Measurements from ENCODE around the gene SLC2A2. TPM values are rescaled to one million over a fixed set of nuclear protein-coding genes. Genes with fewer than 3 reads are reported as not detected.

SLC2A2 gene
- total RNA-seq, result not detected
- long read RNA-seq, result 0 reads

- TF ChIP-seq CTCF (IDR thresholded peaks at IDR 0.05), result no peak
- intact Hi-C loops (cut with DNase I), result no loop called here
- H3K4me3 ChIP-seq, result no peak within 1 kb of the TSS
- no peak within 1 kb of the TSS for H3K27ac ChIP-seq
- peaks cover 13% of the 10 kb centered on the region for H3K27me3 ChIP-seq (ENCODE audit: low read depth)
- H3K36me3 ChIP-seq, result no peaks in the 10 kb centered on the region
- no peak for DNase-seq
- no peak for ATAC-seq
- H3K9me3 ChIP-seq, result no peaks in the 10 kb centered on the region
- peaks cover 7% of the 10 kb centered on the region for H3K4me1 ChIP-seq
Observed at GRCh38 chr3:171026597-171027293, at the start of gene SLC2A2. Gene SLC2A2 (minus strand): TSS chr3:171026720. CDS start chr3:171026670, 50 bp downstream.

- no peak for DNase-seq
- no peak overlapping the region for H3K4me3 ChIP-seq
- H3K36me3 ChIP-seq, result peaks cover 4% of the 10 kb centered on the region
- no peaks in the 10 kb centered on the region for H3K4me1 ChIP-seq
- ATAC-seq, result no peak
- no peak overlapping the region for H3K27ac ChIP-seq
- intact Hi-C loops (cut with DNase I), result no loop called here
- H3K27me3 ChIP-seq (ENCODE audit: low read depth), result no peaks in the 10 kb centered on the region
- H3K9me3 ChIP-seq, result no peaks in the 10 kb centered on the region
- no peak for TF ChIP-seq CTCF (IDR thresholded peaks at IDR 0.05)
Observed at GRCh38 chr3:171072432-171072831, 45.9 kb upstream of the SLC2A2 start.

- TF ChIP-seq CTCF (IDR thresholded peaks at IDR 0.05), result no peak
- ATAC-seq (peak; percentile 87 to 98), DNase-seq (no peak)
- intact Hi-C loops (cut with DNase I), result no loop called here
- no peak overlapping the region for H3K4me3 ChIP-seq
- H3K9me3 ChIP-seq, result no peaks in the 10 kb centered on the region
- H3K4me1 ChIP-seq, result no peaks in the 10 kb centered on the region
- H3K36me3 ChIP-seq, result peaks cover 13% of the 10 kb centered on the region
- no peaks in the 10 kb centered on the region for H3K27me3 ChIP-seq (ENCODE audit: low read depth)
- H3K27ac ChIP-seq, result no peak overlapping the region
Observed at GRCh38 chr3:171068658-171069057, 42.1 kb upstream of the SLC2A2 start.

- no peak overlapping the region for H3K27ac ChIP-seq
- DNase-seq (no peak), ATAC-seq (no peak)
- no peak overlapping the region for H3K4me3 ChIP-seq
- H3K36me3 ChIP-seq, result peaks cover 13% of the 10 kb centered on the region
- H3K27me3 ChIP-seq (ENCODE audit: low read depth), result no peaks in the 10 kb centered on the region
- TF ChIP-seq CTCF (IDR thresholded peaks at IDR 0.05), result no peak
- H3K4me1 ChIP-seq, result no peaks in the 10 kb centered on the region
- H3K9me3 ChIP-seq, result no peaks in the 10 kb centered on the region
- intact Hi-C loops (cut with DNase I), result no loop called here
Observed at GRCh38 chr3:171066206-171066605, 39.7 kb upstream of the SLC2A2 start.

- Histone ChIP-seq H3K9me3 (no peaks in the 10 kb centered on the region), H3K4me1 (no peaks in the 10 kb centered on the region), H3K27me3 (ENCODE audit: low read depth) (no peaks in the 10 kb centered on the region), H3K27ac (no peak overlapping the region), H3K4me3 (no peak overlapping the region), H3K36me3 (peaks cover 13% of the 10 kb centered on the region)
- intact Hi-C loops (cut with DNase I), result no loop called here
- ATAC-seq (no peak), DNase-seq (no peak)
- no peak for TF ChIP-seq CTCF (IDR thresholded peaks at IDR 0.05)
Observed at GRCh38 chr3:171065732-171066131, 39.2 kb upstream of the SLC2A2 start.
